ENCODE data around the gene OSBPL8. TPM values are rescaled to one million over a fixed set of nuclear protein-coding genes. Genes with fewer than 3 reads are reported as not detected.

OSBPL8 gene
- total and polyA plus RNA-seq, 2 donors (not counting 1 experiment from before 2014, with no cell fraction given): 11.1 to 112 TPM

GRCh38 chr12:76544601-76545261 lies 14.8 kb downstream of the OSBPL8 start:
- no peak for DNase-seq
- Mint-ChIP-seq H3K4me3 (no peak overlapping the region), H3K27ac (no peak overlapping the region), H3K27me3 (no peaks in the 10 kb centered on the region), H3K9me3 (ENCODE audit: insufficient read depth) (no peaks in the 10 kb centered on the region), H3K4me1 (peaks cover 65% of the 10 kb centered on the region)
- H4K20me1 ChIP-seq (ENCODE audit: control insufficient read depth, insufficient read depth, low read length, poor library complexity, severe bottlenecking): peaks cover 69% of the 10 kb centered on the region
- H3K4me3 ChIP-seq (ENCODE audit: control extremely low read depth in 1 of 5, extremely low read depth in 1 of 5, insufficient read depth in 1 of 5, low read depth in 2 of 5, low read length in 4 of 5): no peak overlapping the region
- no peaks in the 10 kb centered on the region for H3K36me3 ChIP-seq (replicated peaks in 1 of 2; ENCODE audit: control extremely low read depth in 1 of 2, control insufficient read depth in 1 of 2, extremely low read depth in 1 of 2, insufficient read depth in 2 of 2, low read length in 1 of 2)
- H3K9ac ChIP-seq (ENCODE audit: low read length): no peak overlapping the region
- peaks cover 10 to 27% of the 10 kb centered on the region in 2 donors for H3K4me1 ChIP-seq (ENCODE audit: control insufficient read depth in 2 of 2, insufficient read depth in 2 of 2, low read length in 2 of 2)
- ChIA-PET CTCF (no interaction called here), POLR2A (no interaction called here)
- ATAC-seq (ENCODE audit: low read depth): no peak
- H3K79me2 ChIP-seq (ENCODE audit: control insufficient read depth, insufficient read depth, low read length): peaks cover 99% of the 10 kb centered on the region
- no CpG with 5 or more reads among the region's 4 CpGs for WGBS (ENCODE audit: insufficient coverage)
- H3K27me3 ChIP-seq (replicated peaks in 1 of 4; ENCODE audit: control extremely low read depth in 1 of 4, control insufficient read depth in 3 of 4, insufficient read depth in 4 of 4, low read length in 3 of 4): no peaks in the 10 kb centered on the region
- H3K4me2 ChIP-seq (replicated peaks; ENCODE audit: low read depth, low read length, poor library complexity, severe bottlenecking): no peak overlapping the region
- no peaks in the 10 kb centered on the region for H3K9me3 ChIP-seq (ENCODE audit: control extremely low read depth in 1 of 3, control insufficient read depth in 2 of 3, insufficient read depth in 1 of 3, low read length in 2 of 3)
- intact Hi-C loops (cut with micrococcal nuclease): no loop called here
- H2AFZ ChIP-seq (ENCODE audit: insufficient read depth, low read depth, low read length, poor library complexity, severe bottlenecking): no peak overlapping the region
- H3K27ac ChIP-seq (ENCODE audit: low read length in 2 of 2): no peak overlapping the region
- TF ChIP-seq CTCF (IDR thresholded peaks at IDR 0.05): no peak
- TF ChIP-seq EZH2 (IDR thresholded peaks at IDR 0.05; ENCODE audit: borderline replicate concordance, insufficient read depth, low read depth, low read length, poor library complexity, severe bottlenecking): no peak

- TF ChIP-seq EZH2 (IDR thresholded peaks at IDR 0.05; ENCODE audit: borderline replicate concordance, insufficient read depth, low read depth, low read length, poor library complexity, severe bottlenecking) (no peak), CTCF (IDR thresholded peaks at IDR 0.05) (no peak)
- H4K20me1 ChIP-seq (ENCODE audit: control insufficient read depth, insufficient read depth, low read length, poor library complexity, severe bottlenecking): peaks cover 76% of the 10 kb centered on the region
- no peak overlapping the region for H3K4me2 ChIP-seq (replicated peaks; ENCODE audit: low read depth, low read length, poor library complexity, severe bottlenecking)
- H3K4me3 Mint-ChIP-seq: no peak overlapping the region
- DNase-seq (no peak), ATAC-seq (ENCODE audit: low read depth) (no peak)
- no peak overlapping the region for H2AFZ ChIP-seq (ENCODE audit: insufficient read depth, low read depth, low read length, poor library complexity, severe bottlenecking)
- WGBS (ENCODE audit: insufficient coverage): 100% methylated on average over 1 of the region's 4 CpGs
- H3K4me3 ChIP-seq (ENCODE audit: control extremely low read depth in 1 of 5, extremely low read depth in 1 of 5, insufficient read depth in 1 of 5, low read depth in 2 of 5, low read length in 4 of 5): no peak overlapping the region
- ChIA-PET POLR2A (interaction anchor here (1.1 kb wide), 1 partner anchor 15 kb away, joined by 3 read pairs; no protein-coding TSS in a partner anchor), CTCF (interaction anchor here (0.6 kb wide), 1 partner anchor 493 kb away, joined by 3 read pairs; no protein-coding TSS in a partner anchor)
- no peaks in the 10 kb centered on the region for H3K27me3 Mint-ChIP-seq
- peaks cover 62% of the 10 kb centered on the region for H3K4me1 Mint-ChIP-seq
- no peaks in the 10 kb centered on the region for H3K9me3 Mint-ChIP-seq (ENCODE audit: insufficient read depth)
- no peak overlapping the region for H3K27ac Mint-ChIP-seq
- H3K27me3 ChIP-seq (replicated peaks in 1 of 4; ENCODE audit: control extremely low read depth in 1 of 4, control insufficient read depth in 3 of 4, insufficient read depth in 4 of 4, low read length in 3 of 4): no peaks in the 10 kb centered on the region
- H3K9me3 ChIP-seq (ENCODE audit: control extremely low read depth in 1 of 3, control insufficient read depth in 2 of 3, insufficient read depth in 1 of 3, low read length in 2 of 3): no peaks in the 10 kb centered on the region
- H3K4me1 ChIP-seq (ENCODE audit: control insufficient read depth in 2 of 2, insufficient read depth in 2 of 2, low read length in 2 of 2): peaks cover 10 to 25% of the 10 kb centered on the region in 2 donors
- H3K9ac ChIP-seq (ENCODE audit: low read length): no peak overlapping the region
- intact Hi-C loops (cut with micrococcal nuclease): no loop called here
- peaks cover 99% of the 10 kb centered on the region for H3K79me2 ChIP-seq (ENCODE audit: control insufficient read depth, insufficient read depth, low read length)
- no peaks in the 10 kb centered on the region for H3K36me3 ChIP-seq (replicated peaks in 1 of 2; ENCODE audit: control extremely low read depth in 1 of 2, control insufficient read depth in 1 of 2, extremely low read depth in 1 of 2, insufficient read depth in 2 of 2, low read length in 1 of 2)
- H3K27ac ChIP-seq (ENCODE audit: low read length in 2 of 2): no peak overlapping the region
These were observed 15.7 kb downstream of the OSBPL8 start for GRCh38 chr12:76543813-76544347.

Data from B cell (primary cell).